GM21529 (cell line): Measurements from ENCODE around the gene LPP.
"Not testable (repeated sequence)": the region's sequence is repeated elsewhere in the genome, so short reads cannot be mapped to it uniquely, and the experiment has no call there.

ENCODE experiments used
- ATAC-seq: cut with Tn5 transposase; IDR thresholded peaks from one replicate; pipeline ENCODE4 v1.9.1; 2021; ENCODE audit not compliant: unreplicated experiment

LPP gene

DNA sequence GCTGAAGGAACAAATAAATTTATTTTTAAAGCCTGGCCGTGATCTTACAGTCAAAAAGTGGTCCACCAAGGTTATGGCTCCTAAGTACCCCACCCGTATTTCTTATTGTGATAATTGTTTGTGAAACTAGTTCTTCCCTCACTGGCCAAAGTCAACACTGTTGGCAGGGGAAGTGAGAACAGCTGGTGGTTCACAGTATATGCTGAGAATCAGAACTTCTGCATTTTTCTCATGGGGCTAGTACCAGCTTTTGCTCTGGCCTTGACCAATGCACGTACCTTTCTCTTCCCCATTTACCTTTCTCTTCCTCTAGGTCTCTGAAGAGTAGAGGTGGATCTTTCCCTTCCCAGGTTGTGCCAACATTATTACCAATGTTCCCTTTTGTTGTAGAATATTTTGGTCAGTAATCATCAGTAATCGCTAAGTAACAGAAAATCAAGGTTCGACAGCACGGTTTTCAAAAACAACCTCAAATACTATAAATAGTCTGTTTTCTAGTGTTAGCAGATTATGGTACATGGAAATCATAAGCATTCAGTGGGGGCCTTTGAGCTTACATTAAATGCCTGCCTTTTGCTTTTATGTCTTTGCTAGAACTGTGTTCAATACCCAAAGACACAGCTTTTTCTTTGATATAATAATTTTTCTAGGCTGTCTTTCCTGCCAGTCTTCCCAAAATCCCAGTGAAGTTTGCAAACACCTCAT is 268.0 kb downstream of the LPP start:
- peak; percentile 100 for ATAC-seq

DNA sequence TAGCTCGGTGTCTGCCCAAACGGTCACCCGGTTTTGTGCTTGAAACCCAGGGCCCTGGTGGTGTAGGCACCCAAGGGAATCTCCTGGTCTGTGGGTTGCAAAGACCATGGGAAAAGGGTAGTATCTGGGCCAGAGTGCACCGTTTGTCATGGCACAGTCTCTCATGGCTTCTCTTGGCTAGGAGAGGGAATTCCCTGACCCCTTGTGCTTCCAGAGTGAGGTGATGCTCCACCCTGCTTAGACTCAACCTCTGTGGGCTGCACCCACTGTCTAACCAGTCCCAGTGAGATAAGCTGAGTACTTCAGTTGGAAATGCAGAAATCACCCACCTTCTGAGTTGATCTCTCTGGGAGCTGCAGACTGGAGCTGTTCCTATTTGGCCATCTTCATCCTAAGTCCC is 274.0 kb downstream of the LPP start:
- not testable (repeated sequence) for ATAC-seq

DNA sequence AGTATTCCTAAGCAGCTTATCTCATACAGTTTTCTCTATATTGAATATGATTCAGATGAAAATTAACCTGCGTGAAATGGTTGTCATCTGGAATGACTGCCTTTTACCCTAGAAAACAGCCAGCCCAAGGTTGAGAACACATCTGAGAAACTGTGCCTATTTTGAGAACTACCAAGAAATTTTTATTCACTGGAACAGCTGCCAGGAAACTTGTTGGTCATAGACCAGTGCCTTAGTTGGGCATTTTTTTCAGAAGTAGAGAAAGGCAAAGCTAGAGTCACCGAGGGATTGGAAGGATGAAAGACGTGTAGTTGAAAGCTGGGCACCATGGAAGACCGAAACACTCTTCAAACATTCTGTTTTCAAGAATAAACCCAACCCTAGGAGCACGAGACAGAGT is 277.1 kb downstream of the LPP start:
- no peak for ATAC-seq

DNA sequence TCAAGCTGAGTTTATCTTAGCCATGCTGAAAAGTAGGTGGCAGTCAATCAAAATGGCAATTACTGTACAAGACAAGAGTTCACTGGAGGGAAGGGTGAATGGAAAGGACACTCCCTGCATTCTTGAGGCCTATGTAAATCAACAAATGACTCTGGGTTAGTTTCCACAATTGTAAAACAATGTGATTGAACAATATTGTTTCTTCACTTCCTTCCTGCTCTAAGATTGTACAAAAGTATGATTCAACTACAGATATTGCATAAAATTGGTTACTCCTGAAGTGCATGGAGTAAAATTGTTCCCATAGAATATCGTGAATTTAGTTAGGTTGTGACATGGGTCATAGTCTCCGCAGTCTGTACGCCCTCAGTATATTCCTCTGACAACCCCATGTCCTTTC is 277.6 kb downstream of the LPP start:
- ATAC-seq, result no peak

DNA sequence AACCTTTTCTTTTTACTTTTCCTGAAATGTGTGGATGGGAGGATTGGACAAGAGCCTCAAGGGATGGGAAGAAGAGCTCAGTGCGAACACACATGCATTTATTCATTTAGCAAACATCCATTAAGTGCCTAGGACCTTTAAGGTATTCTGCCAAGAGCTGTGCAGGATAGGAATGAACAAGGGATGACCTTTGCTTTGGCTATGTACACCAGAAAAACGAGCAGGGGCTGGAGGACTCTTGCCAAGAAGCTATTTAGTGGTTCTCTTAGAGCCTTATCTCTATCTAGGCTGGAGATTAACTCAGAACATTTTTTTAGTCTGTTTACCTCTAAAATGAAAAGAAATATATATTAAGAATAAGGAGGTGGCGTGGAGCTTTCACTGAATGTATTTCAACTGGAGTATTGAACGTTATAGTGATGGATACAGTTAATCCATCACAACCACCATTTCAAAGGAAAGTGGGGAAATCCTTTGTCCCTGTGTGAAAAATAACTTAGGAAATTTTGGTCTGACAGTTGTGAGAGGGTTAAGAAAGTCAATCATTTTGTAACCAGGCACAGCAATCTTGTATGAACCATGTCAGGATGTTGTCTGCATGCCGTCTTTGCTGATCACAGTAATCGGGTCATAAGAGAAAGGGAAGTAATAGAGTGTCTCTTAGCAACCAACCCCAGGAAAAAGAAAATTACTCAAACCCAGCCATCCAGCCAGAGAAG is 279.0 kb downstream of the LPP start:
- no peak for ATAC-seq

DNA sequence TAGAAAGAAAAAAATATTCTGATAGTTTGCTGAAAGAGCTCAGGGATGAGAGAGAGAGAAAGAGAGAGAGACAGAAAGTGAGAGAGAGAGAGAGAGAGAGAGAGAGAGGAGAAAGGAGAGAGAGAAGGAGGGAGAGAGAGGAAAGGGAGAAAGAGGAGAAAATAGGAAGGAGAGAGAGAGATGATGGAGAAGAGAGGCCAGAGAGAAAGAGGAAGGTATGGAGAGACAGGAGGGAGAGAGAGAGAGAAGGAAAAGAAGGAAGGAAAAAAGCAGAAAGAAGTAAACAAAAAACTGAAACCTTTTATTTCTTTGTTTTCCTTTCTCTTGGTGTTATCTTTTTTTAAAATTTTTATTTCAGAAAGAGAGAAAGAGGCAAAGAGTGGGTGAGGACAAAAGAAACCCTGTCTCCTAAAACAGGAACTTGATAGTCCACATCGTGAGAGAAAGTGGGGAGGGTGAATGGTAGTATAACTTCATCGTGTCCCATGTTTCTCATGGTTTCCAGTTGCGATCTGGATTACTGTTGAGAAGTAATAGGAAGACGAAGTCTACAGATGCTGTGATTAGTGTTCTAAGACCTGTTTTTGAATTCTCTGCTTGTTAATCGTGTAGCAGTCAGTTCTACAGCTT is 279.7 kb downstream of the LPP start:
- no peak for ATAC-seq

DNA sequence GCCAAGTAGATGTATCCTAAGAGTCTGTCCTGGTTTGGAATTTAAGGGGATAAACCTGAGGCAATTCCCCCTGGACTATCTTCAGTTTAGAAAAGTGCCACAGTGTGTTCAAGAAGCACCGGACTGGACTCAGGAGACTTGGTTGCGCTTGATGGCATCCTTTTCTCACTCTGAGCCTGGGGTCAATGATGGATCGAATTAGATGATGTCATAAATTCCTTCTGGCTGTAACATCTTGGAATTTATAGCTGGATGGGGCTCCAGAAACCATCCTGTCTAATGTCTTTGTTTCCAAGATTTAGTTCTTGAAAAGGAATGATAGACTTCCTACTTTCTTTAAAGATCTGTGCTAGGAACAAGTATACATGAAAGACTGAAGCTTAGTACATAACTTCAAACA is 280.6 kb downstream of the LPP start:
- ATAC-seq, result no peak

DNA sequence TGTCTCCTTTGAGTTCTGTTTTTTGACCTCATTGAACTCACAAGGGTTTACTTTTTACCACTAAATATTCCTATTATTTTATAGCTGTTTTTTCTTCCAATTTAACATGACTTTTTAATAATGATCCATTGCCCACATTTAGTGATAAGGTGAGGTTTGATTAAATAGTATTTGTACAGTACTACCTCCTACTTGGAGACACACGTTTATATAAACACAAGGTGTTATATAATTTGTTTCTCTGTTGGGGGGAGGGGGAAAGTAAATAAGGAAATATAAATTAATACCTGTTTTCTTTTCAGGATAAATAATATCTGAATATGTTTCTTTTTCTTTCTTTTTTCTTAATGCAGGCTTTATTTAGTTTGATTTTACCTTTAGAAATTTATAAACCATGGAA is 281.3 kb downstream of the LPP start:
- no peak for ATAC-seq

DNA sequence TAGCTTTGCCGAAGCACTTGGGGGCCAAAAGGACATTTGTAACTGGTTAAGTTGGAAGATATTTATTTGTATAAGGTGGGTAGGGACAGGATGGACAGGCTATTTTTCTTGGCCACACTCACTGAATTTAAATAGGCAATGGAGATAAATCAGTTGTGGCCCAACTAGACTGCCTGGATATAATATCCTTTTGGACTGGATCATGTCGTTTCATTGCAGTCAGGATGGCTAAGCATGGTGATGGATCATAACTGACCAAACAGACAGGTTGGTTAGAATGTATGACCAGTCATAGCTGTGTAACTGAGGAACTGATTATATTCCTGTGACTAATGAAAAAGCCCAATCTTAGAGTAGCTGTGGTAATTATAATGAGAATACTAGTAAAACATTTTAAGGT is 284.0 kb downstream of the LPP start:
- ATAC-seq, result no peak

DNA sequence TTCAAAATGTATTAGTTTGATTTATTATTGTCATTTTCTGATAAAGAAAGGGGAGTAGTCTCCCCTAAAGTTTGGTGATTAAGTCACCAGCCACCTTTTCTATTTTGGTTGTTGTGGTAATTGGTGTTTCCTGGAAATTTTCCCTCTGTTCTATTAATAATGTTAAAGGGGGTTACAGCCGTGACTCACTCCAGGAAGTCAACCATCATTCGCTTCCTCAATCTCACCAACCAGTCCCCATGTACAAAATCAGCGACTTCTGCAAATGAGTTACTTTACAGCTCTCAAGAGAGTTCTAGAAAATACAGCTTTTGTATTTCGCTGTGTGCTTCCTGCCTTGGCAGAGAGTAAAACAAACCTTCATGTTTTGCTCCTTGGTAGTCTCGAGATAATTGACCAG is 285.1 kb downstream of the LPP start:
- peak; percentile 92 for ATAC-seq

DNA sequence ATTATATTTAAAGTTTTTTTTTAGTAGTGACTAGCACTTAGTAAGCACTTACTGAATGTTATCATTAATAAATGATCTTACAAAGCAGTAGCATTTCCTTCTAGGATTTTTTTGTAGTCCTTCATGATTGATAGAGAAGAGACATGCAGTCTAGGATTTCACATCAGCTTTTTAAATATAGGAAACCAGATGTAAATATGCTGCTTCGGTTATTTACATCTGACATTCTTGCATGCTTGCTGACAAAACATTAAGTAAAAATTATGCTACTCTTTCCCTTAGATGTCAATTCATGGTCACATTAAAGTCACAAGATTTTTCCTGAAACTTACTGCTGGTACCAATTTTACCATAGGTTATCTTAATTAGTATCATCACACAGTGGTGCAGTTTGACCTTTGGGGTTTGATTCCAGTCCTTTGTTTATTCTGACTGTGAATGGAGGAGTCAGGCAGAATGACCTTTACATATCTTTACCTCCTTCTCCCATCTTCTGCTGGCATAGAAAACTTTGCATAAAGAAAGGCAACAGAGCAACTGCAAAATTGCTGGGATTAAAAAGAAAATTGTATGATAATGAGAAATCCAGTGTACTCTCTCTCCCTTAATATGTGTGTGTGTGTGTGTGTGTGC is 286.5 kb downstream of the LPP start:
- no peak for ATAC-seq

DNA sequence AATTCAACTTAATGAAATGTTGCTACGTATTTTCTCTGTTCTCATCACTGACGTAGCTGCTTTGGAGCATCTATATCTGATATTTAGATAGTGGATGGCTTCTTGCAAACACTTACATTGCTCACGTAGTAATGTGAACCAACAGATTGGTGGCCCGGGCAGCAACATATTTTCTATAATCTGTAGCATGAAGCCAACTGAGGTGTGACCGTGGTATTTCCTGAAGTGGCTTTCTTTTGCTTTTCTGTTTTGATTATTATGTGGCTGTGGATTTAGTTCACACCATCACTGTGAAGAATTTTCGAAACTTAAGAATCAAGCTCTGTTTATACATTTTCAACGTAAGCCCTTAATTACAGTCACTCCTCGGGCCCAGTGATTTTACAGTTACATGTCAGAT is 288.5 kb downstream of the LPP start:
- no peak for ATAC-seq

DNA sequence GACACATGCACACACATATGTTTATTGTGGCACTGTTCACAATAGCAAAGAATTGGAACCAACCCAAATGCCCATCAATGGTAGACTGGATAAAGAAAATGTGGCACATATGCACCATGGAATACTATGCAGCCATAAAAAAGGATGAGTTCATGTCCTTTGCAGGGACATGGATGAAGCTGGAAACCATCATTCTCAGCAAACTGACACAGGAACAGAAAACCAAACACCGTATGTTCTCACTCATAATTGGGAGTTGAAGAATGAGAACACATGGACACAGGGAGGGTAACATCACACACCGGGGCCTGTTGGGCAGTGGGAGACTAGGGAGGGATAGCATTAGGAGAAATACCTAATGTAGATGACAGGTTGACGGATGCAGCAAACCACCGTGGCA is 291.2 kb downstream of the LPP start:
- not testable (repeated sequence) for ATAC-seq

DNA sequence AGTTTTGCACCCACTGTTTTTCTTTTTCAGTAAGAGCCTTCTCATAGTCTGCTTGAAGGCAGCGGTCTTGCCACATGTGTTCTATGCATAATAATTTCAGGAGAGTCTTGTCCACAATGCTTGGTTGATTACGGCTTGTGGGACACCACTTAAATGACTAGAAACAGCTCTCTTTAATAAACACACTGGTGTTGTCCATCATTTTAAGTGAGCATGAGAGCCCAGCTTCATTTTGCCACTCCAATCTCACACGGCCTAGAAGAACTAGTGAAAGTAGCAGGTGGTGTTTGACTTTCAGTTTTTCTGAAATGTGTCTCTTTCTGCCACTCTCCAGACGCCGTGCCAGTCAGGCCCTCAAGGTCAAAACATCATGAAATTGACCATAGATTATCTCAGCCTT is 292.1 kb downstream of the LPP start:
- peak; percentile 74 for ATAC-seq

DNA sequence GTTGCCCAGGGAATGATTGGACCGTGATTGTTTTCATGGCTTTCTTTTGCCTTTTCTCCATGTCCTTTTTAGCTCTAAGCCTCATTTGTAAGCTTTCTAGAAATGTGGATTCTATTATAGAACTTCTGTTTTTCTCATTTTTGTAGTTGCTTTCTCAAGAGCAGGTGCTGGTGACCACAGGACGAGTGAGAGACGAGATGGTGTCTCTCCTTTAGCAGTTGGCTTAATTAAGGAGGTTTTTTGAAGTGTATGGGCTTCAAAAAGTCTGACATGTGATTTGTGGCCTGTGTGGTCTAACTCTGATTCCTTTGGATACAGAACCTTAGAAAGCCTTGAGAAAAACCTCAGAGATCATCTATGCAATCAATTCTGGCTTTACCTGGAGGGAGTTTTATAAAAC is 292.8 kb downstream of the LPP start:
- peak; percentile 58 for ATAC-seq

DNA sequence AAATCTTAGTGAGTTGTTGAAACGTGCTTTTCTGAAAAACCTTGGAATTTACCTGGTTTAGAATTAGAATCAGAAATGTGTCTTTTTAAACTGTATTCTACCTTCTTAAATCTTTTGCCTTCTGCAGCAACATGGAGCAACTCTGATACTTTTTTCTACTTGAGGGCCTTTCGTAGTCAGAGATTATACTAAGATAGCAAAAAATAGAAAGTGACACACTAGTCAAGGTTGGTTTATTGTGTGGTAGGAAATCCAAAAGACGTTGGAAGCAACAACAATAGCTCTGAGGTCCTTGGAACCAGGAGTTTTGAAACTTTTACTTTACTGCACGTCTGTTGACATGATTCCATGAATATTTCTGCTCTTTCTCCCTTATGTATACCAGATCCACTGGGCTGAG is 294.9 kb downstream of the LPP start:
- ATAC-seq, result no peak

DNA sequence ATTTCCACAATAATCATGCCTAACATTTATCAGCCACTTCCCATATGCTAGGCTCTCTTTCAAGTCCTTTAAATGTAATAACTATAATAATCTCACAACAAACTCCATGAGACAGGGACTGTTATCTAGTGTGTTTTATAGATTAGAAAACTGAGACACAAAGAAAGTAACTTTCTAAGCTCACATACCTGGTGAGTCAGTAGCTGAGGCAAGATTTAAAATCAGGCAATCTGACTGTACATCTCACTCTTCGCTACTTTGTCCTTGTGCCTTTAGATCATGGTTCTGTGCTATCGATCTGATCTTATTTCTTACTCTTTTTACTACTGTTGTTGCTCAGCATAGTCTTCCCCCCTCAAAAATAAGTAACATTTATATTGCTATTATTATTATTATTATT is 295.5 kb downstream of the LPP start:
- no peak for ATAC-seq

DNA sequence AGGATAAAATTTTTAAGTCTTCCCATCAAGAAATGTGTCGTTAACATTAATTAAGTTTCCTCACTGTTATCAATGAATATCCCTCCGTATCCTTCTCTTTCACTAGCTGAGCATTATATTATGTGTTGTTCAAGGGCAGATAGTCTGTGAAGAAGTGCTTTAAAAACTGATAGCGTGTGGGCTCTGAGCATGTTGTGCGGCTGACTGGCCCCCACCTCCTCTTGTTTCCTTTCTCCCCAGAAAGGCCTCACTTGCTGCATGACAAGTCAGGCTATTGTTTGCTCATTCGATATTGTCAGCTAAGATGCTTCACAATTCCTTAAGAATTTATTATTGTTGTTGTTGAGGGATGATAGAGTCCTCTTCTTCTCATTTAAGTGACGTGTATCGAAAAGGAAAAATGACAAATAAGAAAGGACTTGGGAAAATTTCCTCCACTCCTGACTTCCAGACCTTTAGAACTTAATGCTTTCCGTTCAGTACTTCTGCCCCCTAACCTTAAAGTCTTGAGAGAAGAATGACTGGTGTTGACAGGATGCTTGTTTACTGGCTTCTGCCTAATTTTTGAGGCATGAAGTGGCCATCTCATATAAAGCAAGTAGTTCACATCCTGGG is 298.3 kb downstream of the LPP start:
- no peak for ATAC-seq

DNA sequence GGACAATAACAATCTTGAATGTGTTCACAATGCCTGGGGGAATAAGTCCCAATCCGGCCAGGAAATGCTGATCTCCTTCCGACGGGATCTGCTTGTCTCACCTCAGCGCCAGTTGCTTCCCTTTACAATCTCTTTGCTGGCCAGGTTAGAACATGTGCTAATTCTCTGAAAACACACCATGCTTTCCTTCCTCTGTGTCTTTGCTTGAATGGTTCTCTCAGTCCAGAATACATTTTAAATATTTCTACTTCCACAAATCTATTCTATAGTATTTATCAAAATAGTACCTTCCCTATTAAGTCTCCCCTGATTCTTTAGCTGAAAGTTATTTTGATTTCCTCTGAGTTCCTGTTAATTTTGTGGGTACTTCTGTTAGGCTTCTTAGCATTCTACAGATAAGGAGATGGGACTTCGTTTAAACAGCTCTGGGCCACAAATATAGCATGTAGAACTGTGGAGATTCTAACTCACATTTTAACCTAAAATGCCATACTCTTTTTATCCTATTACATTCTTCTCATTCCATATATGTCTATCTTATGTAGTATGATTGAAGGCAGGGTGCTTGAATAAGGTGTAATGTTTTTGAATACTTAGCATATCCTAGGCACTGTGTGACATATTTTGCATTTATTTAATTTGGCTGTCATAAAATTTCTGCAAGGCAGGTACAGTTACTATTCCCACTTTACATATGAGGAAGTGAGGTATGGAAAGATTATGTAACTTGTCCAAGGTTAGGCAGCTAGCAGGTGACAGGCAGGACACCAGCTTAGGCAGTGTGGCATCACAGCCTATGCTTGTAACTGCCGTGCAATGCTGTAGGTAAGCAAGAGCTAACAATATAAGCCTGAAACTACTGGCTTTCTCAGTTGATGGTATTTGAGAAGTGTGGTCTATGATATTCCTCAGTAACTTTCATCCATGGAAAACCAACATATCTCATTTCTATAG is 299.8 kb downstream of the LPP start:
- ATAC-seq, result no peak

DNA sequence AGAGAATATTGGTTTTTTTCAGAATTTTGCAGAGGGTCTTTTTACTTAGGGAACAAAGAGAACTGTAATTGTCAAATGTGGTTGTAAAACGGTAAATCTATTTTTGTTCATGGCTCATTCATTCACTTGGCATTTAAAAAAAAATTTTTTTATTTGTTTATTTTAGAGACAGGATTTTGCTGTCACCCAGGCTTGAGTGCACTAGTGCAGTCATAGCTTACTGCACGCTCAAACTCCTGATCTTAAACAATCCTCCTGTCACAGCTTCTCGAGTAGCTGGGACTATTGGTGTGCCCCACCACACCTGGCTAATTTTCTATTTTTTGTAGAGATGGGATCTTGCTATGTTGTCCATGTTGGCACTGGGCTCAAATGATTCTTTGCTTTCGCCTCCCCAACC is 301.8 kb downstream of the LPP start:
- ATAC-seq, result no peak
